ENCODE measurements around the gene NTMT2. TPM values are rescaled to one million over a fixed set of nuclear protein-coding genes. Genes with fewer than 3 reads are reported as not detected.

NTMT2 gene
- total RNA-seq, 1 experiment from 2014 or later = not detected

GRCh38 chr1:170182442-170182841 is 36.7 kb downstream of the NTMT2 start:
- DNase-seq (ENCODE audit: low read depth, low spot score) = no peak

GRCh38 chr1:170192546-170192945 is 46.8 kb downstream of the NTMT2 start:
- intact Hi-C loops (cut with micrococcal nuclease; ENCODE audit: unreplicated experiment) = no loop called here
- in situ Hi-C loops (cut with HindIII; ENCODE audit: low pct_unique_long_range_greater_than_20kb, low sequenced_read_pairs) = no loop called here
- CTCF ChIA-PET = no interaction called here
- TF ChIP-seq TCF7L2 (IDR thresholded peaks at IDR 0.05; ENCODE audit: low read depth, low read length) (no peak), REST (IDR thresholded peaks at IDR 0.05; ENCODE audit: insufficient read depth in 1 of 2, low read depth in 2 of 2, low read length in 1 of 2) (no peak), CTCF (IDR thresholded peaks at IDR 0.05) (no peak), POLR2AphosphoS5 (IDR thresholded peaks at IDR 0.05; ENCODE audit: low read depth, low read length) (no peak), SIN3A (IDR thresholded peaks at IDR 0.05; ENCODE audit: borderline replicate concordance, insufficient read depth, low read depth, low read length) (no peak)
- H3K4me1 ChIP-seq (ENCODE audit: control insufficient read depth, insufficient read depth, low read length) = no peaks in the 10 kb centered on the region
- BruUV-seq (replicated peaks) = no TSS peak
- no peaks in the 10 kb centered on the region for H3K36me3 ChIP-seq (ENCODE audit: control insufficient read depth, insufficient read depth, low read length)
- H3K4me3 ChIP-seq (ENCODE audit: low read depth in 2 of 2, low read length in 2 of 2) = no peak overlapping the region
- no peak overlapping the region for H3K27ac ChIP-seq (ENCODE audit: low read length)
- POLR2A ChIA-PET = no interaction called here
- DNase-seq (ENCODE audit: low read depth, low spot score) (no peak), ATAC-seq (no peak)
- H3K9me3 ChIP-seq (ENCODE audit: control insufficient read depth, insufficient read depth, low read depth, low read length) = no peaks in the 10 kb centered on the region
- H3K27me3 ChIP-seq (ENCODE audit: control insufficient read depth, insufficient read depth, low read length) = no peaks in the 10 kb centered on the region

More at GRCh38 chr1:170182442-170182841, 36.7 kb downstream of the NTMT2 start:
- ATAC-seq = no peak
- TF ChIP-seq CTCF (IDR thresholded peaks at IDR 0.05) (no peak), REST (IDR thresholded peaks at IDR 0.05; ENCODE audit: insufficient read depth in 1 of 2, low read depth in 2 of 2, low read length in 1 of 2) (no peak), TCF7L2 (IDR thresholded peaks at IDR 0.05; ENCODE audit: low read depth, low read length) (no peak), POLR2AphosphoS5 (IDR thresholded peaks at IDR 0.05; ENCODE audit: low read depth, low read length) (no peak)
- intact Hi-C loops (cut with micrococcal nuclease; ENCODE audit: unreplicated experiment) (no loop called here), in situ Hi-C loops (cut with HindIII; ENCODE audit: low pct_unique_long_range_greater_than_20kb, low sequenced_read_pairs) (no loop called here)
- ChIA-PET CTCF (no interaction called here), POLR2A (no interaction called here)
- Histone ChIP-seq H3K27me3 (ENCODE audit: control insufficient read depth, insufficient read depth, low read length) (no peaks in the 10 kb centered on the region), H3K36me3 (ENCODE audit: control insufficient read depth, insufficient read depth, low read length) (no peaks in the 10 kb centered on the region), H3K9me3 (ENCODE audit: control insufficient read depth, insufficient read depth, low read depth, low read length) (no peaks in the 10 kb centered on the region), H3K4me3 (ENCODE audit: low read depth in 2 of 2, low read length in 2 of 2) (no peak overlapping the region), H3K4me1 (ENCODE audit: control insufficient read depth, insufficient read depth, low read length) (no peaks in the 10 kb centered on the region), H3K27ac (ENCODE audit: low read length) (no peak overlapping the region)
- BruUV-seq (replicated peaks) = no TSS peak

Measured in Panc1 (cell line).